Chondrocyte (in vitro differentiated cells): ENCODE data around the gene PMFBP1. TPM values are rescaled to one million over a fixed set of nuclear protein-coding genes. Genes with fewer than 3 reads are reported as not detected.

Experiments used
- DNase-seq: peaks from one replicate; pipeline ENCODE4 v3.0.0; 2021; ENCODE audit warnings: mixed read lengths, low spot score
- H3K27ac Mint-ChIP-seq: one replicate; pipeline ENCODE4 v1.8.0; 2021; ENCODE audit warnings: mild to moderate bottlenecking, moderate library complexity, mixed read lengths; ENCODE audit not compliant: unreplicated experiment
- H3K27me3 Mint-ChIP-seq: 2 replicates; pipeline ENCODE4 v1.8.0; 2021; ENCODE audit warnings: low read depth, mixed read lengths
- H3K36me3 Mint-ChIP-seq: 2 replicates; pipeline ENCODE4 v1.8.0; 2021; ENCODE audit warnings: low read depth, mixed read lengths
- H3K4me1 Mint-ChIP-seq: 2 replicates; pipeline ENCODE4 v1.8.0; 2021; ENCODE audit warnings: low read depth, mild to moderate bottlenecking, mixed read lengths
- H3K4me3 Mint-ChIP-seq: one replicate; pipeline ENCODE4 v1.8.0; 2021; ENCODE audit warnings: mild to moderate bottlenecking, moderate library complexity, mixed read lengths; ENCODE audit not compliant: unreplicated experiment
- H3K9me3 Mint-ChIP-seq: 2 replicates; pipeline ENCODE4 v1.8.0; 2021; ENCODE audit warnings: low read depth, mixed read lengths
- total RNA-seq: library from RNA; stranded (reverse); gene quantifications from 3 replicates; pipeline ENCODE4 v1.2.1, GENCODE V29; 2021
- TF ChIP-seq, protein P1 (sequence below): fragments of 200-600 bp; sonication (generic); IDR thresholded peaks from 2 replicates; pipeline ENCODE4 v1.5.0; 2021; ENCODE audit warnings: antibody characterized with exemption, mild to moderate bottlenecking, moderate library complexity

PMFBP1 gene
- total RNA-seq, 1 donor from 2014 or later, result 0.30 TPM

DNA sequence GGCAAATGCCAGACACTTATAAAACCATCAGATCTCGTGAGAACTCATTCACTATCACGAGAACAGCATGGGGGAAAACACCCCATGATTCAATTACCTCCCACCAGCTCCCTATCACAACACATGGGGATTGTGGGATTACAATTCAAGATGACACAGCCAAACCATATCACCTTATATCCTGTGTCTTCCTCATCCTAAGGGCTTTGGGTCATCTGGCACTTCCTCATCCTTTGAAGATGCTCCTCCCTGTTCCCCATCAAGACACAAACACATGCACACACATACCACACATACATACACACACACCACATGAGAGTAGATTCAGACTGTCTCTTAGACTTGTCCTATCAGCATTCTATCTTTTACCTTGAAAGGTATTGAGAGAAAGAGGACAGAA is 2.8 kb upstream of the PMFBP1 start:
- Mint-ChIP-seq H3K4me3 (no peak overlapping the region), H3K9me3 (peaks cover 22% of the 10 kb centered on the region), H3K27me3 (peaks cover 4% of the 10 kb centered on the region), H3K27ac (no peak overlapping the region), H3K4me1 (no peaks in the 10 kb centered on the region), H3K36me3 (peaks cover 6% of the 10 kb centered on the region)
- DNase-seq, result no peak
- TF ChIP-seq, protein P1, sequence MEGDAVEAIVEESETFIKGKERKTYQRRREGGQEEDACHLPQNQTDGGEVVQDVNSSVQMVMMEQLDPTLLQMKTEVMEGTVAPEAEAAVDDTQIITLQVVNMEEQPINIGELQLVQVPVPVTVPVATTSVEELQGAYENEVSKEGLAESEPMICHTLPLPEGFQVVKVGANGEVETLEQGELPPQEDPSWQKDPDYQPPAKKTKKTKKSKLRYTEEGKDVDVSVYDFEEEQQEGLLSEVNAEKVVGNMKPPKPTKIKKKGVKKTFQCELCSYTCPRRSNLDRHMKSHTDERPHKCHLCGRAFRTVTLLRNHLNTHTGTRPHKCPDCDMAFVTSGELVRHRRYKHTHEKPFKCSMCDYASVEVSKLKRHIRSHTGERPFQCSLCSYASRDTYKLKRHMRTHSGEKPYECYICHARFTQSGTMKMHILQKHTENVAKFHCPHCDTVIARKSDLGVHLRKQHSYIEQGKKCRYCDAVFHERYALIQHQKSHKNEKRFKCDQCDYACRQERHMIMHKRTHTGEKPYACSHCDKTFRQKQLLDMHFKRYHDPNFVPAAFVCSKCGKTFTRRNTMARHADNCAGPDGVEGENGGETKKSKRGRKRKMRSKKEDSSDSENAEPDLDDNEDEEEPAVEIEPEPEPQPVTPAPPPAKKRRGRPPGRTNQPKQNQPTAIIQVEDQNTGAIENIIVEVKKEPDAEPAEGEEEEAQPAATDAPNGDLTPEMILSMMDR, result no peak

DNA sequence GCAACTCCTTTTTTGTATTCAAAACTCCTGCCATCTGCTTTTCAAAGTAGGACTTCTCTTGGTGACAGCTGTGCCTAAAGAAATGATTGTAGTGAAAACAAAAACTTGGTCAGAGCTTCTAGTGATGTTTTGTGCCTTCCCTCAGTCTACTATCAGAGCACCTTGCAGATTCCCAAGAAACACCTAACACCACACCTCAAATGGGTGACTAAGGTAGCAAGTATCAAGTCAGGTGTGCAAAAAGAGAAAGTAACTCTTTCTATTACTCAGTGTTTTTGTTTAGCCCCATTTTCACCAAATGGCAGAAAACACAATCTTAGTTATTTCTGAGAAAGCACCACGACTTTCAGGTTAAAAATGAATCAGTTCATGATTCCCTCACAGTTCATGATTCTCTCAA is 2.0 kb upstream of the PMFBP1 start:
- Mint-ChIP-seq H3K27ac (no peak overlapping the region), H3K4me3 (no peak overlapping the region), H3K9me3 (peaks cover 22% of the 10 kb centered on the region), H3K36me3 (peaks cover 6% of the 10 kb centered on the region), H3K27me3 (peaks cover 4% of the 10 kb centered on the region), H3K4me1 (no peaks in the 10 kb centered on the region)
- DNase-seq, result no peak
- TF ChIP-seq, protein P1, result no peak

DNA sequence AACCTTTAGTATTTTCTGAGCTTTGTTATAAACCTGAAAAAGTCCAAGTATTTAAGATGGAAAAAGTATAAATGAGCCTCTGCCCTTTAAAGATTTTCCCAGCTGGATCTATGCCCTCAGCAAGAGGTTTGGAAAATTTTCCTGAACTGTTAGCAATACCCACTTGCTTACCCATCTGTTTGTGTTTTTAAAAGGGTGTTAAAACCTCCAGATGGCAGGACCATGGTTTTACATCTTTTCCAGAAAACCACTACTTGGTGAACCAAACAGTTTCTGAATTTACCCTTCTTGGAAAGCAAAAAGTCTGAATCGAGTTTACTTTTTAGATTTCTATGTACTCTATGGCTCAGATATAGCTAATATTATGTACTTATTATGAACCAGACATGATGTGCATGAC is 719 bp downstream of the PMFBP1 start:
- TF ChIP-seq, protein P1, result no peak
- Mint-ChIP-seq H3K4me3 (no peak overlapping the region), H3K27me3 (no peaks in the 10 kb centered on the region), H3K27ac (no peak overlapping the region), H3K4me1 (no peaks in the 10 kb centered on the region), H3K36me3 (no peaks in the 10 kb centered on the region), H3K9me3 (peaks cover 10% of the 10 kb centered on the region)
- no peak for DNase-seq

DNA sequence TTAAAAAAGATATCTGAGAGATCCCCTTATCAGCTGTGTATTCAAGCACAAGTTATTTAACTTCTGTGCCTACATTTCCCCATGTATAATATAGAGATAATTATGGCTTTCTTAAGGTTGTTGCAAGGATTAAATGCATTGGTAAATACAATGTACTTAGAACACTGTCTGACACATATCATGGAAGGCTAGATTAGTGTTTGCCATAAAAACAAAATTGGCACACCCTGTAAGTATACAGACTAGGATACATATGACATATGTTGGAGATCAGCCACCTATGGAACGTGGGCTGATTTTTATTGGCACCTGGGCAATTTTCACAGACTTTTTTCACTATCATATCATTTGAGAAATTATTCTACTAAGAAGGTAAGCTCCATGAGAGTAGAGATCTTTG is 2.2 kb downstream of the PMFBP1 start:
- Mint-ChIP-seq H3K27me3 (peaks cover 3% of the 10 kb centered on the region), H3K36me3 (no peaks in the 10 kb centered on the region), H3K4me3 (no peak overlapping the region), H3K9me3 (peaks cover under 1% of the 10 kb centered on the region), H3K27ac (no peak overlapping the region), H3K4me1 (no peaks in the 10 kb centered on the region)
- DNase-seq, result no peak
- TF ChIP-seq, protein P1, result no peak

DNA sequence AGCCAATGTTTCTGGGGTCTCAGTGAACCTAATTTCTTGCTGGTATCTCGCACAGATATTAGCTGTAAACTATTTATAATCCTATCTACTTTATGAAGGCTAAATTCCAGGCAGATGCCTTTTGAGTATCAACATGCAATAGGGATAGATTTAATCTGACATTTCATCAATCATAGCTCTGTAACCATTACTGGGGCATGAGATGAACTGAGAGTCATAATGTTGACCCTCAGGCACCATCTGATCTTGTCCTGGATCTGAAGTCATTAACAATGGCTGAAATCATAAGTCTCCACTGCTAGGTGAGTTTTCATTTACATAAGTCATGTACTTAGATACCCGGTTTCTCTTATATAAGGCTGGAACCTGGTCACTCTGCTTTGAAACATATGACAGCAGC is 3.6 kb downstream of the PMFBP1 start:
- no peaks in the 10 kb centered on the region for H3K4me1 Mint-ChIP-seq
- H3K27me3 Mint-ChIP-seq, result peaks cover 7% of the 10 kb centered on the region

More for the DNA sequence above, 3.6 kb downstream of the PMFBP1 start:
- no peak for DNase-seq
- Mint-ChIP-seq H3K9me3 (peaks cover under 1% of the 10 kb centered on the region), H3K27ac (no peak overlapping the region), H3K36me3 (peaks cover under 1% of the 10 kb centered on the region), H3K4me3 (no peak overlapping the region)
- TF ChIP-seq, protein P1, result no peak
